Measurements from ENCODE around the gene NHLRC1. TPM values are rescaled to one million over a fixed set of nuclear protein-coding genes. Genes with fewer than 3 reads are reported as not detected.

NHLRC1 gene
- total RNA-seq, result 1 to 10 TPM in 1 of 2 donors, under 1 TPM in 1; 0.85 to 1.2 TPM

DNA sequence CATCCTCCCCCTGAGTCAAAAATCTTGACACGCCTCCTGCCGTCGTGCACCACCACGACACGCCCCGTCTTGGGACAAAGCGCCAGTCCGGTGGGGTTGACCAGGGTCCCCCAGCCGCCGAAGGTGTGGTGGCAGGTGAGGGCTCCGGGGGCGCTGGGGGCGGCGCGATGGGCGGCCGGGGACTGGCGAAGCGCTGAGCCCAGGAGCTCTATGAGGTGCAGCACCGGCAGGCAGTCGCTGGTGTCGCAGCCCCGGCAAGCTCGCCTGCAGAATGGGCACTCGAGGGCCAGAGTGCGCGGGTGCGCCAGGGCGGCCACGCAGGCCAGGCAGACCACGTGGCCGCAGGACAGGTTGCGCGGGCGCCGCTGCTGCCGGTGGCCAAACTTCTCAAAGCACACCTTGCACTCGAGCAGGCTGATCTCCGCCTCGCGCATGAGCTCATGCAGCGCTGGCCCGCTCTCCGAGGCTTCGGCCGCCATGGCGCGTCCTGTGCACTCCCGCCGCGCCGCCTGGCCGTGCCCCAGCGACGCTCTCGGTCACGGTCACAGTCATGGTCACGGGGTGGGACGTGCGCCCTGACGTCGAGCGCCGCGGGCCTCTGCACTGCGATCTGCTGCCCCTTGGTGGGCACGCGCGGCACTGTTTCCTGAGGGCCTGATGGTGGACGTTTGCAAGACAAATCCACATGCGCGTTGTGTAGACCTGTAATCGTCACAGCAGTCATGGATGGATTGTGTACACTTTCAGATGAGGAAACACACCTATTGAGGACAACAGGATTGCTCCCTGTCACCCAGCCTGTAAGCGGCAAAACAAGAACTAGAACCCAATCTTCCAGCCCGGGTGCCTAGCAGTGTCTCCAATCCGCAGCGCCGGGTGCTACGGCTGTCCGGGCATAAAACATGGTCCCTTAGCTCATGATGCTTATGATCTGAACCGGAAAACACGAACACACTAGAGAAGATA, at the start of gene NHLRC1:
NHLRC1 (minus strand) TSS at position 550 of the 966 bp plus-strand sequence; CDS start at position 479, 71 bp downstream.
- TF ChIP-seq, protein P1, sequence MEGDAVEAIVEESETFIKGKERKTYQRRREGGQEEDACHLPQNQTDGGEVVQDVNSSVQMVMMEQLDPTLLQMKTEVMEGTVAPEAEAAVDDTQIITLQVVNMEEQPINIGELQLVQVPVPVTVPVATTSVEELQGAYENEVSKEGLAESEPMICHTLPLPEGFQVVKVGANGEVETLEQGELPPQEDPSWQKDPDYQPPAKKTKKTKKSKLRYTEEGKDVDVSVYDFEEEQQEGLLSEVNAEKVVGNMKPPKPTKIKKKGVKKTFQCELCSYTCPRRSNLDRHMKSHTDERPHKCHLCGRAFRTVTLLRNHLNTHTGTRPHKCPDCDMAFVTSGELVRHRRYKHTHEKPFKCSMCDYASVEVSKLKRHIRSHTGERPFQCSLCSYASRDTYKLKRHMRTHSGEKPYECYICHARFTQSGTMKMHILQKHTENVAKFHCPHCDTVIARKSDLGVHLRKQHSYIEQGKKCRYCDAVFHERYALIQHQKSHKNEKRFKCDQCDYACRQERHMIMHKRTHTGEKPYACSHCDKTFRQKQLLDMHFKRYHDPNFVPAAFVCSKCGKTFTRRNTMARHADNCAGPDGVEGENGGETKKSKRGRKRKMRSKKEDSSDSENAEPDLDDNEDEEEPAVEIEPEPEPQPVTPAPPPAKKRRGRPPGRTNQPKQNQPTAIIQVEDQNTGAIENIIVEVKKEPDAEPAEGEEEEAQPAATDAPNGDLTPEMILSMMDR (IDR thresholded peaks at IDR 0.05), result peak; percentile 95
- H3K4me1 ChIP-seq (ENCODE audit: control insufficient read depth in 1 of 2, low read depth in 2 of 2), result peaks cover 2 to 15% of the 10 kb centered on the region in 2 donors
- DNase-seq (ENCODE audit: low spot score) (peak; percentile 82), ATAC-seq (ENCODE audit: insufficient number of reproducible peaks, low FRiP score, low read depth) (peak; percentile 86)
- H3K27ac ChIP-seq, result peak within 1 kb of the TSS; percentile 4 to 22
- H3K4me3 ChIP-seq, result peak within 1 kb of the TSS; percentile 74
- no peaks in the 10 kb centered on the region for H3K36me3 ChIP-seq
- H3K27me3 ChIP-seq (replicated peaks; ENCODE audit: insufficient read depth), result no peaks in the 10 kb centered on the region
- no peaks in the 10 kb centered on the region for H3K9me3 ChIP-seq

DNA sequence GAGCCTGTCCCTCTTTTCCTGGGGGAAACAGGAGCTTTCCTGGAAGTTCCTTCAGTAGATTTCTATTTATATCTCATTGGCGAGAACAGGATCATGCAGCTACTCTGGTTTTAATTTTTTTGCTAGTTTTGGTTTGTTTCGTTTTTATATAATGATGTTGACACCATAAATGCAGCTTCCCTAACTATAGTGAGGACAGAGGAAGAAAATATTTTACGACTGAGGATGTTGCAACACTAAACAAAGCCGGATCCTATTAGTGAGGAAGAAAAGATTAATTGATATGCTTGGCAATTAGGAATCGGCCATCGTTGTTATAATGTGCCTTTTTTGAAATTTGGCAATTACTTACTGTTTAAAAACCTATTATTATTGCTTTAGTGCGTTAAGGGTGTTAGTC, 49.4 kb upstream of the NHLRC1 start:
- Histone ChIP-seq H3K4me3 (no peak overlapping the region), H3K36me3 (peaks cover 16% of the 10 kb centered on the region), H3K27ac (peak overlapping the region in 1 of 2 donors; percentile 17), H3K9me3 (no peaks in the 10 kb centered on the region), H3K4me1 (ENCODE audit: control insufficient read depth in 1 of 2, low read depth in 2 of 2) (no peaks in the 10 kb centered on the region), H3K27me3 (replicated peaks; ENCODE audit: insufficient read depth) (no peaks in the 10 kb centered on the region)
- DNase-seq (ENCODE audit: low spot score), result no peak
- ATAC-seq (ENCODE audit: insufficient number of reproducible peaks, low FRiP score, low read depth), result no peak
- TF ChIP-seq, protein P1 (IDR thresholded peaks at IDR 0.05), result no peak

DNA sequence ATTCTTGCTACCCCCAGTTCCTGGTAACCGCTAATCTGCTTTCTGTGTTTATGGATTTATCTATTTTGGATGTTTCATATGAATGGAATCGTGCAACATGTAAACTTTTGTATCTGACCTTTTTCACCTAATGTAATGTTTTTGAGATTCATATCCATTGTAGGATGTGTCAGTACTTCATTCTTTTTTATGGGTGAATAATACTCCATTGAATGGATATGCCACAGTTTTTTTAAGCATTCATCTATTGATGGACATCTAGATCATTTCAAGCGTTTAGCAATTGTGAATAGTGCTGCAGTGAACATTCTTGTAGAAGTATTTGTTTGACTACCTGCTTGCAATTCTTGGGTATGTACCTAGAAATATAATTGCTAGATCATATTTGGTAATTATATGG, 45.8 kb upstream of the NHLRC1 start:
- Histone ChIP-seq H3K4me3 (no peak overlapping the region), H3K4me1 (ENCODE audit: control insufficient read depth in 1 of 2, low read depth in 2 of 2) (no peaks in the 10 kb centered on the region), H3K27ac (no peak overlapping the region), H3K36me3 (peaks cover 19% of the 10 kb centered on the region), H3K27me3 (replicated peaks; ENCODE audit: insufficient read depth) (no peaks in the 10 kb centered on the region), H3K9me3 (no peaks in the 10 kb centered on the region)
- ATAC-seq (ENCODE audit: insufficient number of reproducible peaks, low FRiP score, low read depth), result no peak
- TF ChIP-seq, protein P1 (IDR thresholded peaks at IDR 0.05), result no peak
- no peak for DNase-seq (ENCODE audit: low spot score)

DNA sequence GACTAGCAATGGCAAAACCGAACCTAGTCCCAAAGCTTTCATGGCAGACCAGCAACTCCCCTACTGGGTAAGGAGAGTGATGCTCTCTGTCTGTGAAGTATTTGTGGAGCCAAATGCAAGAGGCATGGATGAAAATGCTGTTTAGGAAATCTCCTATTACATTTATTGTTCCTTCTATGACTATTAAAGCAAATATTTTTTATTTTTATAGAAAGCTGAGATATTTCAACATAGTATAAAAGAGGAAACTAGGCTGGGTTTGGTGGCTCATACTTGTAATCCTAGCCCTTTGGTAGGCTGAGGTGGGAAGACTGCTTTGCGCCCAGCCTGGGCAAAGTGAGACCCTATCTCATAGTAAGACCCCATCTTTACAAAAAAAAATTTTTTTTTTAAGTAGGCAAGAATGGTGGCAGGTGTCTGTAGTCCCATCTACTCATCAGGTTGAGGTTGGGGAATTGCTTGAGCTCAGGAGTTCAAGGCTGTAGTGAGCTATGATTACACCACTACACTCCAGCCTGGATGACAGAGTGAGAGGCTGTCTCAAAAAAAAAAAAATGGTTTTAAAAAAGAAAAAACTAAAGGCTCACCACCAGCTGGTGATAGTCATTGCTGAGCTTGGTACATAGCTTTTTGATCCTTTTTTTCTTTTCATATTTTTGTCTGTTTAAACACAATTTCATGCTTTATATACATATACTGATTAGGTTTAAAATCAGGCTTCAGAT, 44.0 kb upstream of the NHLRC1 start:
- no peak overlapping the region for H3K27ac ChIP-seq
- H3K36me3 ChIP-seq, result peaks cover 21% of the 10 kb centered on the region
- TF ChIP-seq, protein P1 (IDR thresholded peaks at IDR 0.05), result no peak
- DNase-seq (ENCODE audit: low spot score), result no peak
- no peaks in the 10 kb centered on the region for H3K27me3 ChIP-seq (replicated peaks; ENCODE audit: insufficient read depth)
- no peaks in the 10 kb centered on the region for H3K9me3 ChIP-seq
- no peaks in the 10 kb centered on the region for H3K4me1 ChIP-seq (ENCODE audit: control insufficient read depth in 1 of 2, low read depth in 2 of 2)
- no peak overlapping the region for H3K4me3 ChIP-seq
- ATAC-seq (ENCODE audit: insufficient number of reproducible peaks, low FRiP score, low read depth), result peak; percentile 65

DNA sequence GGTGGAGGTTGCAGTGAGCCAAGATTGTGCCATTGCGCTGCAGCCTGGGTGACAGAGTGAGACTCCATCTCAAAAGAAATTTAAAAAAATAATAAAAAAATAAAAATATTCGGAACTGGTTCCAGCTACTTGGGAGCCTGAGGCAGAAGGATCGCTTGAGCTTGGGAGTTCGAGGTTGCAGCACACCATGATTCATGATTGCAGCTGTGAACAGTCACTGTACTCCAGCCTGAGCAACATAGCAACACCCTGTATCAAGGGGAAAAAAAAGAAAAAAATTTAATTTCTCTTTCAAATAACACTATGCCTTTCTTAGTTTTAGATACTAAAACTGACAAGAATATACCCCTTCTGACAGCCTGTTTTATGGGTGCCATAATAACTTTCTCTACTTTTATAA, 43.3 kb upstream of the NHLRC1 start:
- ATAC-seq (ENCODE audit: insufficient number of reproducible peaks, low FRiP score, low read depth) (no peak), DNase-seq (ENCODE audit: low spot score) (no peak)
- Histone ChIP-seq H3K9me3 (no peaks in the 10 kb centered on the region), H3K27ac (no peak overlapping the region), H3K4me3 (no peak overlapping the region), H3K4me1 (ENCODE audit: control insufficient read depth in 1 of 2, low read depth in 2 of 2) (no peaks in the 10 kb centered on the region), H3K36me3 (peaks cover 21% of the 10 kb centered on the region), H3K27me3 (replicated peaks; ENCODE audit: insufficient read depth) (no peaks in the 10 kb centered on the region)
- TF ChIP-seq, protein P1 (IDR thresholded peaks at IDR 0.05), result no peak
